Upper lobe of right lung (tissue), 1 donor: ENCODE measurements around the gene KRT8. TPM values are rescaled to one million over a fixed set of nuclear protein-coding genes. Genes with fewer than 3 reads are reported as not detected.

Source experiments
- ATAC-seq: fragments of 200-7000 bp; cut with Tn5 transposase; one replicate; pipeline ENCODE4 v1.9.1; 2020; ENCODE audit warnings: mild to moderate bottlenecking, moderate library complexity
- DNase-seq: peaks from one replicate; pipeline ENCODE4 v3.0.0-alpha.2; 2020
- H3K27ac ChIP-seq: fragments of 200-600 bp; one replicate; pipeline ENCODE4 v1.8.0; 2022
- H3K27me3 ChIP-seq: fragments of 200-600 bp; one replicate; pipeline ENCODE4 v1.8.0; 2022; ENCODE audit warnings: mild to moderate bottlenecking
- H3K36me3 ChIP-seq: fragments of 200-600 bp; one replicate; pipeline ENCODE4 v1.8.0; 2022
- H3K4me1 ChIP-seq: fragments of 200-600 bp; one replicate; pipeline ENCODE4 v1.8.0; 2022
- H3K4me3 ChIP-seq: fragments of 200-600 bp; one replicate; pipeline ENCODE4 v1.8.0; 2022; ENCODE audit warnings: mild to moderate bottlenecking
- H3K9me3 ChIP-seq: fragments of 200-600 bp; one replicate; pipeline ENCODE4 v1.8.0; 2022
- intact Hi-C: fragments of 100-400 bp; cut with DNase I; formaldehyde crosslinking; loops from one replicate; pipeline ENCODE4 v1.11.0; 2022
- total RNA-seq: library from RNA; stranded (reverse); fragmentation: NEBNext Ultra II Directional; extraction: Animal tissue kit (Norgen Biotek cat#: 25700); gene quantifications from one replicate; pipeline ENCODE4 v1.2.1, GENCODE V29; 2021
- TF ChIP-seq, protein P1 (sequence below): fragments of 200-600 bp; IDR thresholded peaks from one replicate; pipeline ENCODE4 v1.8.0; 2022; ENCODE audit warnings: antibody characterized with exemption
- donor health status: DM: no; HTN: yes; CAD: no; lungs with severe emphysema.

KRT8 gene
- total RNA-seq, 1 donor from 2014 or later: 223 TPM

DNA sequence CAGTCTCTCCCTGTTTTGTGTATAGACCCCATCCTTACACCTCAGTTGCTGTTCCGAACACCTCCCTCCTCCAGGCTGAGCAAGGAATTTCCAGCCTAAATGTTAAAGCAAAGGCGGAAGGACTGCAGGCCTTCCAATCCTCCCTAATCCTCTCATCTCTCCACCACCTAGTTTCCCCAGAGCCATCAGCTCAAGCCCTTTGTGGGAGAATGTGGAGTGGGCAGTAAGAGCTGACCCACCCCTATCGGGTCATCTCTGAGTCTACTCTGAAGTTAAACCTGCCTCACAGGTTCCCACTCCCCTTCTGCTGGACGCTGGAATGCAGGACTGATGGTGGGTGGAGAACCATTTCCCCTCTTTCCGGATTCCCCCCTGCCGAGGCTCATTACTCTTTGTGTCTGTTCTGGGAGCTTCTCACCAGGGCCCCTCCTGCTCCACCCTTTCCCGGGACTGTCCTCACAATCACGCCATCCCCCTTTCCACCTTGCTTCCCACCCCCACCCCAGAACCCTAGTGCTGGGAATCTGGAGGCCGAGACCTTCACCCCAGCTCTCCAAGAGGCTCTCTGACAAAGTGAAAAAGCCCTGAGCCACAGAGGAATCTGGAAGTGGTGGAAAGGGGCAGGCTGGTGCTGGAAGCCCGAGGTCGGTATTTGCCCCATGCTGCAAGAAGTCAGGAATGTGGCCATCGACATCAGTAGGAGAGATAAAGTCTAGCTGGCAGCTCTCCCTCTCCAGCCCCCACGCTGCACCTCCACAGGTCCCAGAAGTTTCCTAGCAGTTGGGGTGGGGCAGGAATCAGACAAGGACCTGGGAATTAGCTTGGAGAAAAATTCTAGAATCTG is 40.7 kb upstream of the KRT8 start:
- peak overlapping the region; percentile 66 for H3K27ac ChIP-seq
- peaks cover under 1% of the 10 kb centered on the region for H3K36me3 ChIP-seq
- no peaks in the 10 kb centered on the region for H3K9me3 ChIP-seq
- ATAC-seq (peak; percentile 49), DNase-seq (peak; percentile 72)
- H3K4me3 ChIP-seq: no peak overlapping the region
- no peaks in the 10 kb centered on the region for H3K27me3 ChIP-seq
- TF ChIP-seq, protein P1, sequence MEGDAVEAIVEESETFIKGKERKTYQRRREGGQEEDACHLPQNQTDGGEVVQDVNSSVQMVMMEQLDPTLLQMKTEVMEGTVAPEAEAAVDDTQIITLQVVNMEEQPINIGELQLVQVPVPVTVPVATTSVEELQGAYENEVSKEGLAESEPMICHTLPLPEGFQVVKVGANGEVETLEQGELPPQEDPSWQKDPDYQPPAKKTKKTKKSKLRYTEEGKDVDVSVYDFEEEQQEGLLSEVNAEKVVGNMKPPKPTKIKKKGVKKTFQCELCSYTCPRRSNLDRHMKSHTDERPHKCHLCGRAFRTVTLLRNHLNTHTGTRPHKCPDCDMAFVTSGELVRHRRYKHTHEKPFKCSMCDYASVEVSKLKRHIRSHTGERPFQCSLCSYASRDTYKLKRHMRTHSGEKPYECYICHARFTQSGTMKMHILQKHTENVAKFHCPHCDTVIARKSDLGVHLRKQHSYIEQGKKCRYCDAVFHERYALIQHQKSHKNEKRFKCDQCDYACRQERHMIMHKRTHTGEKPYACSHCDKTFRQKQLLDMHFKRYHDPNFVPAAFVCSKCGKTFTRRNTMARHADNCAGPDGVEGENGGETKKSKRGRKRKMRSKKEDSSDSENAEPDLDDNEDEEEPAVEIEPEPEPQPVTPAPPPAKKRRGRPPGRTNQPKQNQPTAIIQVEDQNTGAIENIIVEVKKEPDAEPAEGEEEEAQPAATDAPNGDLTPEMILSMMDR: no peak
- peaks cover 7% of the 10 kb centered on the region for H3K4me1 ChIP-seq
- intact Hi-C loops: no loop called here

DNA sequence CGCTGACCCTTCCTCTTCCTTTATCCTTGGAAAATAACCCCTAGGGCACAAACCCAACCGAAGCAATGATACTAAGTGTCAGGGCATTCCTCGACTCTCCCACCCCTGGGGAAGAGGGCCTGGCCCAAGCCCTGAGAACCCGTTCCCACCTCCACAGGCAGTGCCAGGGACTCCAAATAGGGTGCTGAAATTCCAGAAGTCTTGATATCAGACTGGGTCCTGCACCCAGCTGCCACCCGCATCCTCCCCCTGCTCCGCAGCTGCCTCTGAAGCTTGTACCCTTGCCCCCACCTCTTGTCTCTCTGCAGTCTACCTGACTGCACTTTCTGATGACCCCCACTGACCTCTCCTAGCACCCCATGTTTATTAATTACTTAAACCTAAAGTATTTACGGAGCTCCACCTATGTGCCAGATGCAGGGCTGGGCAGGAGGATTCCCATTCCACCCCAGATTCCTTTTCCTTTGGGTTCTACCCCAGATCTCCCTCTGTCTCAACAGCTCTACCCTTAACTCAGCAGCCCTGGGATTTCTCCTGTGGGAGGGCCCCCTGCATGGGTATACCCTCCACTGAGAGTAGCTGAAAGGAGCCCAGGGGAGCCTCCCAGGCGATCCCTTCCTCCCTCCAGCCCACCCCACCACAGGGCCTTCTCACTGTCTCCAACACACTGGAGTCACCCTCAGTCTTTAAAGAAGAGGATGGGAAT is 40.0 kb upstream of the KRT8 start:
- TF ChIP-seq, protein P1: no peak
- no peak overlapping the region for H3K4me3 ChIP-seq
- no peaks in the 10 kb centered on the region for H3K9me3 ChIP-seq
- peak overlapping the region; percentile 66 for H3K27ac ChIP-seq
- DNase-seq: no peak
- peaks cover 7% of the 10 kb centered on the region for H3K4me1 ChIP-seq
- H3K27me3 ChIP-seq: no peaks in the 10 kb centered on the region
- no peak for ATAC-seq
- intact Hi-C loops: no loop called here
- no peaks in the 10 kb centered on the region for H3K36me3 ChIP-seq

DNA sequence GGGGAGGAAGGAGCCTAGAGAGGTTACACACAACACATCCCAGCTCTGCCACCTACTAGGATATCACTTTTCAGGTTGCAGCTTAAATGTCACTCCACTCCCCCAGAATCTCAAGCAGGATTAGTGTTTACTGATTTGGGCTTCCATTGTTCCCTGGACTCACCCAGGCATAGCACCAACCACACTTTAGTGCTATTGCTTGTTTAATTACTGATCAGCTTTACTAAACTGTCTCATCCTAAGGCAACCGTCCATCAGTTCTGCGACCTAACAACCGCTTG is 38.0 kb upstream of the KRT8 start:
- ATAC-seq: no peak
- intact Hi-C loops: no loop called here
- H3K27ac ChIP-seq: no peak overlapping the region
- H3K4me3 ChIP-seq: no peak overlapping the region
- H3K36me3 ChIP-seq: no peaks in the 10 kb centered on the region
- TF ChIP-seq, protein P1: no peak
- H3K27me3 ChIP-seq: no peaks in the 10 kb centered on the region
- no peaks in the 10 kb centered on the region for H3K9me3 ChIP-seq
- no peak for DNase-seq
- peaks cover 7% of the 10 kb centered on the region for H3K4me1 ChIP-seq

DNA sequence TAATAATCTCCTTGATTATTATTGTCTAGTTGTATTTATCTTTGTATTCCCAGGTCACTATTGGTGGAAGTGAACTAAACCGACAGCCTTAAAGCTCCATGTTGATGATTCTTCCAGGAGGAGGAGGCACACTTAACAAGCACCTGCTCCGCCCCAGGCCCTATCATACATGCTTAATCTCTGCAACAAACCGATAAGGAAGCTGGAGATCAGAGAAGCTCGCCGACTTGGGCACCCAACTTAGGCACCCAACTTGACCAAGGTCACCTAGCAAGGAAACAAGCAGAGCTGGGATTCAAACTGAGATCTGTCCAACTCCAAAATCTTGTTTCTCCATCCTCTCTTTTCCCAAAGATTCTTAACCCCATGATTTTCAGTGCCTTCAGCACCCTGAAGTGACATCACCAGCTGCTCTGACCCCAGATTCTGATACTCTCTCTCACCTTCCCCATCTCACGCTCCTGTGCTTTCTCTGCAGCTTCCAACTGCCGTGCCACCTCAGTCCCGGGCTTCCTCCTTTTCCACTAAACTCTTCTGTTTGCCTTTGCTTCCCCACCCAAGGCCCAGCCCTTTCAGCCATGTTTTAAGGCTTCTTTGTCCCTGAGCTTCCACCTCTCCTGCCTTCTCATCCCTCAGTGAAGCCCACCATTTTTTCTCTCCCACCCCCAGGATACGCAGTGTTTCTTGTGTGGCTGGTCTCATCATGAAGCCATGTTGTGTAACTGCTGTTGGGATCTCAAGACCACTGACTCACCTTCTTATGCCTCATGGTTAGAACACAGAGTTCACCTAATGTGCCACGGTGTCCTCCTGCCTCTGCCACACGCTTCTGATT is 37.4 kb upstream of the KRT8 start:
- no peak for ATAC-seq
- Histone ChIP-seq H3K4me1 (peaks cover 7% of the 10 kb centered on the region), H3K27me3 (no peaks in the 10 kb centered on the region), H3K27ac (no peak overlapping the region), H3K4me3 (no peak overlapping the region), H3K36me3 (no peaks in the 10 kb centered on the region), H3K9me3 (no peaks in the 10 kb centered on the region)
- intact Hi-C loops: no loop called here
- no peak for DNase-seq
- TF ChIP-seq, protein P1: no peak

DNA sequence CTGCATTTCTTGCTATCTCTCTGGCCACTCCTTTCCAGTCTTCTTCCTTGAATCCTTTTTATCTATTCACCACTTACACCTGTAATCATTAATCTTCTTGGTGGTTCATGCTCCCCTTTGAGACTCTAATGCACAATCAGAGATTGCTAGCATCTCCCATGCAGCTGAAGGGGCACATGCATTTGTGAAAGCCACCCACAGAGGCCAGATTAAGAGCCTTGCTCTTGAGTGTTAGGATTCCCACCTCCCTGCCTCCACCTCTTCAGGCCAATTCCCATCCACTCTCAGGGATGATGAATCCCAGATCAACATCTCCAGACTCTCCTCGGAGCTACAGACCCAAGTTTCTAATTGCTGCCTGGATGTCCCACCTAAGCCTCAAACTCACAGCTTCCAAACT is 24.7 kb upstream of the KRT8 start:
- Histone ChIP-seq H3K9me3 (no peaks in the 10 kb centered on the region), H3K4me3 (no peak overlapping the region), H3K4me1 (peaks cover 10% of the 10 kb centered on the region), H3K36me3 (no peaks in the 10 kb centered on the region), H3K27me3 (no peaks in the 10 kb centered on the region), H3K27ac (no peak overlapping the region)
- intact Hi-C loops: no loop called here
- no peak for DNase-seq
- TF ChIP-seq, protein P1: no peak
- ATAC-seq: no peak
